Measurements from ENCODE around the gene DNAJC24.
"Not testable (repeated sequence)": the region's sequence is repeated elsewhere in the genome, so short reads cannot be mapped to it uniquely, and the experiment has no call there.

The DNAJC24 gene, protein sequence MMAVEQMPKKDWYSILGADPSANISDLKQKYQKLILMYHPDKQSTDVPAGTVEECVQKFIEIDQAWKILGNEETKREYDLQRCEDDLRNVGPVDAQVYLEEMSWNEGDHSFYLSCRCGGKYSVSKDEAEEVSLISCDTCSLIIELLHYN

DNA sequence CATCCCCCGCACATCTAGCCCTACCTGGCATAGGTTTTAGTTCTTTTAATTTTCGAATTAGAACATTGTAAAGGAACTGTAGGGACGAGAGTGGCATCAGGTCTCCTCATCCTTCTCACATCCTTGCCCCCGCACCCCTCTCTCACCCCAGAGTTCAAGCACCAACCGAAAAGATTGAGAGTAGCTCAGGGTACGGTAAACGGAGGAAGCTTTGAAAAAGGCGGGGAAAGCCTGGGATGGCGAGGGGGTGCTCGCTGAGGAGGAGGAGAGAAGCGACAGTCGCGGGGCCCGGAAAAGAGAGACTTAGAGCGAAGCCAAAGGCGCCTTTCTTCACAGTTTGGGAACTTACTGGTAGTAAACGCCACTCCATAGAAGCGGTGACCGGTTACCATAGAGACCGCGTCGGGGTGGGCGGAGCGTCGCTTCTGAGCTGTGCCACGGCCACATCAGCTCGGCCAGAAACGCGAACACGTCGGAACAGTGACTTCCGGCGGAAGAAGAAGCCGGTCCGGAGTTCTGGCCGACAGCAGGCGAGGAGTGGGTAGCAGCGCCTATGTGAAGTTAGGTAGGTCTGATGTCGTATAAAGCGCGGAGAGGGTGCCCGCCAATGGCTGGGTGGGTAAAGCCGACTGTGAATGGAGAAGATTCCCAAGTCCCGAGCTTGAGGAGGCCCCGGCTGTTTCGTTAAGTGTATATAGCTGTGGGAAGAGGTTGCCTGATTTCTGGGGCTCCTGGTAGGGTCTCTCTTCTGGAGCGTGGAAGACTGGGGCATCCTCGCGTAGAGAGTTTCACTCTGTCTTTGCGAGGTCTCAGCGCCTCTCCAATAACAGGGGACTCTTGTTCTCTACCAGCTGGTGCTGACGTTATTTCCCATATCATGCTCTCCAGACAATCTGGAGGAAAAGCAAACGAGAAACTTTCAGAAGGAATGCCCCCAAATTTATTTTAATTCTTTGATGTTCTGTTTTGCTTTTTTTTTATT, at the start of gene DNAJC24, which contains the start of gene DCDC1:
TSS of gene DNAJC24 (plus strand) at position 513 of the 982 bp plus-strand sequence. CDS start 889 bp downstream, outside the sequence.
TSS of gene DCDC1 (minus strand) at position 392 of the 982 bp plus-strand sequence. CDS start 41,459 bp downstream, outside the sequence.
- peak; percentile 84 for TF ChIP-seq POLR2A (IDR thresholded peaks at IDR 0.05; ENCODE audit: low read depth, low read length)
- DNase-seq (ENCODE audit: insufficient read length, low spot score) (peak; percentile 52), FAIRE-seq (peak; percentile 95)

DNA sequence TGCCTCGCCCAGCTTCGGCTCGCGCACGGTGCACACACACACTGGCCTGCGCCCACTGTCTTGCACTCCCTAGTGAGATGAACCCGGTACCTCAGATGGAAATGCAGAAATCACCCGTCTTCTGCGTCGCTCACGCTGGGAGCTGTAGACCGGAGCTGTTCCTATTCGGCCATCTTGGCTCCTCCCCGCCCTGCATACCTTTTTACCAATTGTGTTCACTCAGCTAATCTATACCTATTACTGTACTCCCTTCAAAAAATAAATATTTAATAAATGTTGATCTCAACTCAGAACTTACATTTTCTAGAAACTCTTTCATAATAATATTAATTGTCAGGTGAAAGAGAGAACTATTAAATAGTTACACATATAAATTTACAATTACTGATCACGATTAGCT, 48.2 kb upstream of the DNAJC24 start:
- DNase-seq (ENCODE audit: insufficient read length, low spot score); FAIRE-seq: not testable (repeated sequence)

DNA sequence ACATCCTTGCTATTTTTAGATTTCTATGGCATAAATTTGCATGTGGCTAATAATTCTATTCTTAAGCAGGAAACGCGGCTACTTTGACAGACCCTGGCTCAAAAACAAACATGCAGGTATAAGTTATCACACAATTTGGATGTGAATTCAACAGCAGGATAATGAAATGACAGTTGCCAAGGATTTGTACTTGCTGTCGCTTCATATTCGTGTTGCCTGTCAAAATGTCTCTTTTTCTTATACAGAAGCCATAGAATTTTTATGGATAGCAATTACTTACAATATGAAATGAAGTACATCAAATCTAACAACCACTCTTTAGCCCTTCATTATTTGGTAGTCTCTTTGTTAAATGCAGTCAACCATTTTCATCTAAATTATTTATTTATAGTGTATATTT, 46.5 kb upstream of the DNAJC24 start:
- TF ChIP-seq POLR2A (IDR thresholded peaks at IDR 0.05; ENCODE audit: low read depth, low read length), result no peak
- FAIRE-seq, result no peak
- no peak for DNase-seq (ENCODE audit: insufficient read length, low spot score)

DNA sequence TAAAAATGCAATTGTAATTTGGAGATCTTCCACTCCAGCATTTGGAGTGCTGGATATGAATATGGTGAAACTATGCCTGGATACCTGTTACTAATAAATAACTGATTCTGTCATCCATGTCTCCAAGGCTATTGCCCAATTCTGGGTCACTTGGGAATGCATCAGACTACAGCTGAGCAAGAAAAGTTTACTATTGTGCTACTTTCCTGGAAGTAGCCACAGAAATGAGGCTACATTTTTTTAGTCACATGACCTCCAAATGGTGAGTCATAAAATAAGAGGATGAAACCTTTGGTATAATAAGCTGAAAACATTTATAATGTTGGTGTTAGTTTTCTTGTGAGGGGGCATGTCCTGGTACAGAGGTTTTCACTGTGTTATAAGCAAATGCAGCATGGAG, 44.5 kb upstream of the DNAJC24 start:
- no peak for FAIRE-seq
- no peak for TF ChIP-seq POLR2A (IDR thresholded peaks at IDR 0.05; ENCODE audit: low read depth, low read length)
- peak; percentile 3 for DNase-seq (ENCODE audit: insufficient read length, low spot score)

DNA sequence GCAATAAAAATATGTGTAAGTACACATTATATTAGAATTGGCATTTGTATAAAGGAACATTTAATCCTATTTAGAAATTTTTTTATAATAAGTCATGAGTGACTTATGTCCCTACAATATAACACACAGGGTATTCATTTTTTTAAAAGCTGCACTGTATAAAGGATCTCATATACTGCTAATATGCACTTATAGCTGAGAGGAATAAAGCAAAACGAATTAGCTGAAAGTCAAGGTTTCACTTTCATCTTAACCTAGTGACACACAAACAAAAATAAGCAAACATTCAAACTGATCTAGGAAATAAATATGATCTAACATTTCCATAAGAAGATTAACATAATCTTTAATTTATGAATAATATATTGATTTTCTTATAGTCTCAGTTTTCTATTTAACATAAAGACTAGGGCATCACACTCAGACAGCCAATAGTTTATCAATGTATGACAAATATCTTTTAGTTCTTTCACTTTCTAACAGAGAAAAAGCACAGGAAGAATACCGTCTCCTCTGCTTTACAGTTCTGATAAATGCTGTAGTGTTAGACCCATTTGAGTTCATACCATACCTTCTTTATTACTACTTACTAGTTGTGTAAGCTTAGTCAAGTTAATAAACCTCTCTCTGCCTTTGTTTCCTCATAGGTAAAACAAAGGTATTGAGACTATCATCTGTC, 43.1 kb upstream of the DNAJC24 start:
- no peak for TF ChIP-seq POLR2A (IDR thresholded peaks at IDR 0.05; ENCODE audit: low read depth, low read length)
- DNase-seq (ENCODE audit: insufficient read length, low spot score) (no peak), FAIRE-seq (no peak)

DNA sequence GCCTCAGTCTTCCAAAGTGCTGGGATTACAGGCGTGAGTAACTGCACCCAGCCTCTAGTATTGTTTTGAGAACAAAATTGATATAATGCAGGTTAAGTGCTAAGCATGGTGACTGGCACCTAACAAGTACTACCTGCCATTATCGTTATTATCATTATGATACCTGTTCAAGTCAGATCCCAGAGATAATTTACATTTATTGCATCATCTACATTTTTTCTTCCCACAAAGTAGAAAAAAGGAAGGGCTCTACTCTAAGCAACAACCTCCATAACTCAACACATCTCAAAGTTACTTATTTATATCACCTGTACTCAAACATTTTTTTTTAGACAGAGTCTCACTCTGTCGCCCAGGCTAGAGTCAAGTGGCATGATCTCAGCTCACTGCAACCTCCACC, 42.2 kb upstream of the DNAJC24 start:
- no peak for TF ChIP-seq POLR2A (IDR thresholded peaks at IDR 0.05; ENCODE audit: low read depth, low read length)
- FAIRE-seq (no peak), DNase-seq (ENCODE audit: insufficient read length, low spot score) (no peak)

DNA sequence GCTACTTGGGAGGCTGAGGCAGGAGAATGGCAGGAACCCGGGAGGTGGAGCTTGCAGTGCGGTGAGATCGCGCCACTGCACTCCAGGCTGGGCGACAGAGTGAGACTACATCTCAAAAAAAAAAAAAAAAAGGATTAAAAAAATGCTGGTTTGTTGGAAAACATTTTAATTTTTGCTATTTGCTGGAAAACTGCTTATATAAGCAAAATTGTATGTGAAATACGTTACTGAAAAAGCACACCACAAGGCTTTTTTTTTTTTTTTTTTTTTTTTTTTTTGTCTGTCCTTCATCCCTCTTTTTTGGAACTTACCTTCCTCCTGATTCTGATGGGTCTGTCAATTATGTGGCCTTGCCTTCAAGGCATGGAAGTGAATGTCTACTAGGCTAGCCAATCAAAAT, 41.0 kb upstream of the DNAJC24 start:
- FAIRE-seq (no peak), DNase-seq (ENCODE audit: insufficient read length, low spot score) (no peak)
- TF ChIP-seq POLR2A (IDR thresholded peaks at IDR 0.05; ENCODE audit: low read depth, low read length), result no peak

DNA sequence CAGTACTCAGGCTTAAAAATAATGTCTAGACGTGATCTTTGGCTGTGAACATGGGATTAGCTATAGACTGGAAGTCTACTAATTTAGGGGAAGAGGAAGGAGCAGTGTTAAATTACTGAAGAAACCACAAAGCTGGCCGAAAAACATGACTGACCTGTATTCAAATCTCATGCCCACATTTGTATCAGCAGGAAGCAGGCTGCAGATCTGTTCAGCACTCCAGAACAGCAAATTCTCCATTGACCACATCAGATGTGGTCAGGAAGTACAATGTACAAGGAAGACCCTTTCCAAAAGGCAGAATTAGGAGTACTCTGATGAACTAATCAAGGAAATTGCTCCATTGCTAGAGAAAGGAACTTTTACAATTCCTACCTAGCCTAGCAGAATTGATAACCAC, 31.9 kb upstream of the DNAJC24 start:
- DNase-seq (ENCODE audit: insufficient read length, low spot score) (no peak), FAIRE-seq (no peak)
- no peak for TF ChIP-seq POLR2A (IDR thresholded peaks at IDR 0.05; ENCODE audit: low read depth, low read length)

DNA sequence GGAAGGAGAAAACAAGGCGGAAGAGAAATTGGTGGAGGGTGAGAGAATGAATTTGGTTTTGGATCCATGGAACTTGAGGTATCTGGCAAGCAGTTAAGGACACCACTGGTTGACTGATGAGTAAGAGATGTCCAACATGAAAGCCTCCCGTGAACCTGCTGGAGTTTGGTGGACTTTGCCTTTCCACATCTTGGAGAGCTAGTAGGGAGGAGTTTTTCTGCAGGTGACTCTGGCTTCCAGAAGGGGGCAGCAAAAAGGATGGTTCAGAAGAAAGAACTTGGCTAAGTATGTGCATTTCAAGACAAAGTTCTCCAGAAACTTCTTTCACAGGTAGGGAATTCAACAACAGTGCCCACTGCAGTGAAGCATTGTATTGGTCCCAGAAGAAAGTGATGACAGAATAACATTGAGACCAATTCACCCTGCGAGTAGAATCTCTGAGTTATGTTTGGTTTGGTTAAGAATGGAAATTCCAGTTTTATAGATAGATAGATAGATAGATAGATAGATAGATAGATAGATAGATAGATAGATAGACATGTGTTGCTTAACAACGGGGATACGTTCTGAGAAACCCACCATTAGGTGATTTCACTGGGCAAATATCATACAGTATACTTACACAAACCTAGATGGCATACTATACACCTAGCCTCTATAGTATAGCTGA, 28.6 kb upstream of the DNAJC24 start:
- DNase-seq (ENCODE audit: insufficient read length, low spot score) (peak; percentile 4), FAIRE-seq (peak; percentile 30)
- TF ChIP-seq POLR2A (IDR thresholded peaks at IDR 0.05; ENCODE audit: low read depth, low read length), result no peak

DNA sequence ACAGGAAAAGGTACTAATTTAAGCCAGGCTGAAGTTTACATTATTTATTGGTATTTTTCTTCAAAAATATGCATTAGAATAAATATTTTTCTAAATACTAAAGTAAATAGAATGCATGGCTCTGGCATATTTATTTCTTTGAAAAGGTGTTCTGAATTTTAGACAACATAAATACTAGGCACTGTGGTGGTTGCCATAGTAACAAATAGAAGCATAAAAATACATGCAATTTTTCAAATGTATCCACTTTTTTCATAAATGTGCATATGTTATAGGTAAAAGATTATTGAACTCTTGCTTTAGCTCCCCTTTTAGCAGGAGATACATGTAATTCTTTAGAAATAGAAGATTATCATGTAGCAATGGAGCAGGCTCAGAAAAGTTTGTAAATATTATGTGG, 18.5 kb upstream of the DNAJC24 start:
- TF ChIP-seq POLR2A (IDR thresholded peaks at IDR 0.05; ENCODE audit: low read depth, low read length), result no peak
- FAIRE-seq (no peak), DNase-seq (ENCODE audit: insufficient read length, low spot score) (no peak)

DNA sequence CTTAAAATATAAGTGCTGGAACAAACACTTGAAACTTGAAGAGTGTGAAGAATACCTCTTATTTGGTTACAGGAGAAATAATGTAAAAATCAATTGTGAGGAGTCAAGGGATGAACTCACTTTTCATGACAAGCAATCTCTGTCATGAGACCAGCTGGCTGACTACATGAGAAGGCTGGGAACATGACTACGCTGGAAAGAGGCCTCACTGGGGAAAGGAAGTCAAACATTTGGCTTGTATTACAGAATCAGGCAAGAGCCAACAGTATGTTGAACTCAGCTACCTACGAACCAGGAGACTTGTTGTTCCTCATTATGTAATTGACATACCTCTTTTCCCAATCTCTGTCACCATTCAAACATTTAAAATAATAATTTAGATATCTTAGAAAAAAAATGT, 14.5 kb upstream of the DNAJC24 start:
- DNase-seq (ENCODE audit: insufficient read length, low spot score) (no peak), FAIRE-seq (no peak)
- TF ChIP-seq POLR2A (IDR thresholded peaks at IDR 0.05; ENCODE audit: low read depth, low read length), result no peak

DNA sequence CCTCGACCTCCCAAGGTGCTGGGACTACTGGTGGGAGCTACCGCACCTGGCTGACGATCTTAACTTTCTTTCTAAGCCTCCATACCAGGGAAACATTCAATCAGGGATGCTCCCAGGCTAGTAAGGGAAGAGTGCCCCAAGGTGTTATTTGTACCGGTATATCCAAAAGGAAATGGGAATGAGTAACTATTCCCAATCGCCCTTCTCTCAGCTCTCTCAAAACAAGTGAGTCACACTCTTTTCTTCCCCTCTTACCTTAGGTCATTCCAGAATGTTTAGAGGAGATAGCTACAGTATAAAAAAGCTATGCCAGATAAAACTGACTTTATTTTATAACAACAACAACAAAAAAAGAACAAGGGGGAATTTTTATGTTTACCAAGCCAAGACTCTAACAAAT, 13.8 kb upstream of the DNAJC24 start:
- no peak for DNase-seq (ENCODE audit: insufficient read length, low spot score)
- FAIRE-seq, result no peak
- TF ChIP-seq POLR2A (IDR thresholded peaks at IDR 0.05; ENCODE audit: low read depth, low read length), result no peak

DNA sequence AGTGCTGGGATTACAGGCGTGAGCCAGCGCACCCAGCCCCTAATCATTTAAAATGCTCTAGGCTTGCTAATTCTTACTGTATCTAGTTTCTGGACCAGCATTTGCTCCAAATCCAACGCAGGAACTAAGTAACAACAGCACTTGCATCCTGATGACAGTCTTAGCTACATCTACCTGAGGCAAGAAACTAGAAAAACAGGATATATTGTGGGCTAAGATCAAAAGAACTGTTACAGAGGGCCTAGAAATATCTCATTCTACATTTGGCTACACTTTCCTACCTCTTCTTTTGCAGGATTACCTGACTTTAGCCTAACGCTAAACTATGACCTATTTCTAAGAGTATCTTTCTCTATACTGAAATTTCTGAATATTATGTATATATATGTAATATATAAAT, 7.9 kb upstream of the DNAJC24 start:
- FAIRE-seq (no peak), DNase-seq (ENCODE audit: insufficient read length, low spot score) (no peak)
- TF ChIP-seq POLR2A (IDR thresholded peaks at IDR 0.05; ENCODE audit: low read depth, low read length), result no peak

DNA sequence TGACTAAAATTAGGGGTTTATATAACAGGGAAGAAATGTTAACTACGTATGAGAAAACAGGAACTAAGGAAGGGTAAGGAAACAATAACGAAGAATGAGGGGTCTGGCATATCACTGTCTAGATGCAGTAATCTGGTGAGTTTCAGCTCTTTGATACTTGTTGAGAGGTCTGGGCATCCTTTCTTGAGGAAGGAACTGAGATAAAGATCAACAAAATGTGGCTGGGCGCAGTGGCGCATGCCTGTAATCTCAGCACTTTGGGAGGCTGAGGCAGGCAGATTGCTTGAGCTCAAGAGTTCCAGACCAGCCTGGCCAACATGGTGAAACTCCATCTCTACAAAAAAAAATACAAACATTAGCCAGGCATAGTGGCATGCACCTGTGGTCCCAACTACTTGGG, 2.9 kb upstream of the DNAJC24 start:
- no peak for TF ChIP-seq POLR2A (IDR thresholded peaks at IDR 0.05; ENCODE audit: low read depth, low read length)
- no peak for DNase-seq (ENCODE audit: insufficient read length, low spot score)
- no peak for FAIRE-seq
